Upper lobe of right lung (tissue), 1 donor: ENCODE results near the gene RREB1. TPM values are rescaled to one million over a fixed set of nuclear protein-coding genes. Genes with fewer than 3 reads are reported as not detected.
A peak's percentile ranks its signal among the peaks of the same experiment; 100 is the strongest.

Source experiments
- ATAC-seq: fragments of 200-7000 bp; cut with Tn5 transposase; one replicate; pipeline ENCODE4 v1.9.1; 2020; ENCODE audit warnings: mild to moderate bottlenecking, moderate library complexity
- DNase-seq: peaks from one replicate; pipeline ENCODE4 v3.0.0-alpha.2; 2020
- H3K27ac ChIP-seq: fragments of 200-600 bp; one replicate; pipeline ENCODE4 v1.8.0; 2022
- H3K27me3 ChIP-seq: fragments of 200-600 bp; one replicate; pipeline ENCODE4 v1.8.0; 2022; ENCODE audit warnings: mild to moderate bottlenecking
- H3K36me3 ChIP-seq: fragments of 200-600 bp; one replicate; pipeline ENCODE4 v1.8.0; 2022
- H3K4me1 ChIP-seq: fragments of 200-600 bp; one replicate; pipeline ENCODE4 v1.8.0; 2022
- H3K4me3 ChIP-seq: fragments of 200-600 bp; one replicate; pipeline ENCODE4 v1.8.0; 2022; ENCODE audit warnings: mild to moderate bottlenecking
- H3K9me3 ChIP-seq: fragments of 200-600 bp; one replicate; pipeline ENCODE4 v1.8.0; 2022
- CTCF ChIP-seq: fragments of 200-600 bp; IDR thresholded peaks from one replicate; pipeline ENCODE4 v1.8.0; 2022; ENCODE audit warnings: antibody characterized with exemption
- intact Hi-C: fragments of 100-400 bp; cut with DNase I; formaldehyde crosslinking; loops from one replicate; pipeline ENCODE4 v1.11.0; 2022
- total RNA-seq: library from RNA; stranded (reverse); fragmentation: NEBNext Ultra II Directional; extraction: Animal tissue kit (Norgen Biotek cat#: 25700); gene quantifications from one replicate; pipeline ENCODE4 v1.2.1, GENCODE V29; 2021
- donor health status: DM: no; HTN: yes; CAD: no; lungs with severe emphysema.

Gene RREB1
- total RNA-seq, 1 donor from 2014 or later: 60.2 TPM

- H3K27ac ChIP-seq: peak overlapping the region; percentile 71
- H3K4me1 ChIP-seq: peaks cover 52% of the 10 kb centered on the region
- no peak for TF ChIP-seq CTCF
- peak; percentile 41 for ATAC-seq
- no peaks in the 10 kb centered on the region for H3K36me3 ChIP-seq
- intact Hi-C loops: no loop called here
- H3K4me3 ChIP-seq: no peak overlapping the region
- no peak for DNase-seq
- H3K9me3 ChIP-seq: no peaks in the 10 kb centered on the region
- H3K27me3 ChIP-seq: no peaks in the 10 kb centered on the region
Observed at GRCh38 chr6:7138921-7139358, 31.2 kb downstream of the RREB1 start.

- Histone ChIP-seq H3K4me3 (no peak overlapping the region), H3K27ac (peak overlapping the region; percentile 97), H3K9me3 (no peaks in the 10 kb centered on the region), H3K36me3 (no peaks in the 10 kb centered on the region), H3K27me3 (no peaks in the 10 kb centered on the region), H3K4me1 (peaks cover 62% of the 10 kb centered on the region)
- DNase-seq (no peak), ATAC-seq (no peak)
- intact Hi-C loops: no loop called here
- TF ChIP-seq CTCF: no peak
Observed at GRCh38 chr6:7139835-7140470, 32.2 kb downstream of the RREB1 start.

GRCh38 chr6:7140631-7141378 is 33.0 kb downstream of the RREB1 start:
- no peaks in the 10 kb centered on the region for H3K27me3 ChIP-seq

GRCh38 chr6:7142228-7142801 is 34.6 kb downstream of the RREB1 start:
- intact Hi-C loops: no loop called here
- no peak overlapping the region for H3K4me3 ChIP-seq

More at GRCh38 chr6:7140631-7141378, 33.0 kb downstream of the RREB1 start:
- Histone ChIP-seq H3K9me3 (no peaks in the 10 kb centered on the region), H3K36me3 (no peaks in the 10 kb centered on the region), H3K4me1 (peaks cover 71% of the 10 kb centered on the region), H3K27ac (peak overlapping the region; percentile 97), H3K4me3 (peak overlapping the region; percentile 69)
- peak; percentile 96 for ATAC-seq
- TF ChIP-seq CTCF: no peak
- peak; percentile 96 for DNase-seq
- intact Hi-C loops: no loop called here

GRCh38 chr6:7142918-7143475 is 35.2 kb downstream of the RREB1 start:
- intact Hi-C loops: no loop called here
- ATAC-seq: no peak
- H3K27ac ChIP-seq: peak overlapping the region; percentile 97

More at GRCh38 chr6:7142228-7142801, 34.6 kb downstream of the RREB1 start:
- Histone ChIP-seq H3K36me3 (no peaks in the 10 kb centered on the region), H3K27ac (peak overlapping the region; percentile 97), H3K9me3 (no peaks in the 10 kb centered on the region), H3K27me3 (no peaks in the 10 kb centered on the region), H3K4me1 (peaks cover 82% of the 10 kb centered on the region)
- no peak for ATAC-seq
- no peak for TF ChIP-seq CTCF
- no peak for DNase-seq

More at GRCh38 chr6:7142918-7143475, 35.2 kb downstream of the RREB1 start:
- no peak for DNase-seq
- no peak for TF ChIP-seq CTCF
- H3K9me3 ChIP-seq: no peaks in the 10 kb centered on the region
- no peaks in the 10 kb centered on the region for H3K36me3 ChIP-seq
- H3K4me3 ChIP-seq: no peak overlapping the region
- no peaks in the 10 kb centered on the region for H3K27me3 ChIP-seq
- H3K4me1 ChIP-seq: peaks cover 82% of the 10 kb centered on the region
